Astrocyte of the hippocampus (primary cell): ENCODE results near the gene MS4A4E.
"Not testable (repeated sequence)": the region's sequence is repeated elsewhere in the genome, so short reads cannot be mapped to it uniquely, and the experiment has no call there.

ENCODE experiments used
- DNase-seq: peaks from one replicate; pipeline ENCODE4 v3.0.0; 2011; ENCODE audit warnings: low read depth, low spot score

Gene MS4A4E

DNA sequence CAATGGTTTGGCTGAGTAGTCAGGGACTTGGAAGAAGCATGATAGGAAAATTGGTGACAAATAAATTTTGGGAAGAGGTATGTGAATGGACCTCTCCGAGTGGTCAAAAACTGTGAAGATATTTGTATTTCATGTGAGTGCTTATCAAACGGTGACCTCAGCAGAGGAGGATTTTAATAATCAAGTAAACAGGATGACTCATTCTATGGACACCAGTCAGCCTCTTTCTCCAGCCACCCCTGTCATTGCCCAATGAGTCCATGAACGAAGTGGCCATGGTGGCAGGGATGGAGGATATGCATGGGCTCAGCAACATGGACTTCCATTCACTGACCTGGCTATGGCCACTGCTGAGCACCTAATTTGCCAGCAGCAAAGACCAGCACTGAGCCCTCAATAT lies 21.2 kb downstream of the MS4A4E start:
- no peak for DNase-seq

DNA sequence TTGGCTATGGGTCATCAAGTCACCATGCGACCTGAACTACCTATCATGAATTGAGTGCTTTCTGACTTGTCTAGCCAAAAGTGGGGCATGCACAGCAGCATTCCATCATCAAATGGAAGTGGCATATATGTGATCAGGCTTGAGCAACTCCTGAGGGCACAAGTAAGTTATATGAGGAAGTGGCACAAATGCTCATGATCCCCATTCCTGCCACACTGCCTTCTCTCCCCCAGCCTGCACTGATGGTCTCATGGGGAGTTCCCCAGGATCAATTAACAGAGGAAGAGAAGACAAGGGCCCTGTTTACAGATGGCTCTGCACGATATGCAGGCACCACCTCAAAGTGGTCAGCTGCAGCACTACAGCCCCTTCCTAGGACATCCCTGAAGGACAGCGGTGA lies 21.8 kb downstream of the MS4A4E start:
- DNase-seq, result no peak

DNA sequence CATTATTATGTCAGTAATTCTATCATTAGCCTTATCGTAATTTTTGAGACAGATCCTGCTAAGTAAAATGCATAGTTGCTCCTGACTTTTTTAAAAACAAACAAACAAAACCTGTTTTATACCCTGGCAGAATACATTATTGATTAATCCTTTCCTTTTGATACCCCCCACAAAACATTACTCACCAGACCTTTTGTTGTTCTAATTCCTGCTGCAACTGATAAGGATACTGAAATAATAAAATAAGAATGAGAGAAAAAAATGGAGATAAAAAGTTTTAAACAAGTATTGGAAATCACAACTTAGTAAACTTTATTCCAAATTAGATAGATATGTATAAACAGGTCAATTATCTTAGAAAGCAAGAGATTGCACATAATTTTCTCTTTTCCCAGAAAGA lies 28.6 kb downstream of the MS4A4E start:
- no peak for DNase-seq

DNA sequence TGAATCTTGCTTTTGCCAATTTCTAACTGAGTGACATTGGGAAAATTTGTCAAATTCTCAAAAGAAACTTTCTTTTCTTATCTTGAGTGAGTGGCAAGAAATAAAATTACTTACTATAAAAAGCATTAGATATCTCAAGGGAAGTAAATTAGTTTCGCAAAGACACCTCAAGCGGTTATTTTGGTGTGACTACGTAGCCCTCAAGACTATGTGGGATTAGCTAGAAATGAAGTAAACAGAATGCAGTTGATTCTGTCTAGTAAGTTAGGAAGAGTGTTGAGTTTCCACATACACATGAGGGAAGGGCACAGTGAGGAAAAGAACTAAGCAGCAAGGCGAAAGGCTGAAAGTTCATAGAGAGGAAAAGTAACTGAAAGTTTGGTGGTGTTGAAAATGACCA lies 31.7 kb downstream of the MS4A4E start:
- DNase-seq, result no peak

DNA sequence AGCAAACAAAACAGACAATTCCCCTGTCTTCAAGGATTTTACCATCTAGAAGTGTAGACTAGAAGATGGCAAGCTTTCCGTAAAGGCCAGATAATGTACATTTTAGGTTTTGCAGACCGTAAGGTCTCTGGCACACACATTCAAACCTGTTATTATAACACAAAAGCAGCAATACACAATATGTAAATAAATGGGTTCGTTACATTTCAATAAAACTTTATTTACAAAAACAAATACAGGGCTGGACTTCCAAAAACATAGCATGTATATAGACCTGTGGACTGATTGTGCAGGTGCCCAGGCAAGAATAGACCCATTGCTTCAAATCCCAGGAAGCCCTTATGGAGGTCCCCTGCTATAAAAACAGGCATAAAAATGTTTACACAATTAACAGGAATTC lies 33.0 kb downstream of the MS4A4E start:
- no peak for DNase-seq

DNA sequence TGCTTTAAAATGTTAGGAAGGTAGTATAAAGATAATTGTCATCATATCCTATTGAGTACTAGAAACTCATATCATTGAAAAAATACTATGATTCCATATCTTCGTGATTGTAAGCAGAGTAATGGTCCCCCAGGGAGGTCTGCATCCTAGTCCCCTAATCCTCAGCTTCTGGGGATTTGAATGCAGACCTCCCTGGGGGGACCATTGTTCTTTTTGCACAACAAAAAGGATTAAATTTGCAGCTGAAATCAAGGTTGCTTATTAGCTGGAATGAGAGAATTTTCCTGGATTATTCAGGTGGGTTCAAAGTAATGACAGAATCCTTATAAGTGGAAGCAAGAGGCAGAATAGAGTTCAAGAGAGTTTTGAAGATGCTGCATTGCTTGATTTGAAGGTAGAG lies 34.0 kb downstream of the MS4A4E start:
- DNase-seq, result no peak

DNA sequence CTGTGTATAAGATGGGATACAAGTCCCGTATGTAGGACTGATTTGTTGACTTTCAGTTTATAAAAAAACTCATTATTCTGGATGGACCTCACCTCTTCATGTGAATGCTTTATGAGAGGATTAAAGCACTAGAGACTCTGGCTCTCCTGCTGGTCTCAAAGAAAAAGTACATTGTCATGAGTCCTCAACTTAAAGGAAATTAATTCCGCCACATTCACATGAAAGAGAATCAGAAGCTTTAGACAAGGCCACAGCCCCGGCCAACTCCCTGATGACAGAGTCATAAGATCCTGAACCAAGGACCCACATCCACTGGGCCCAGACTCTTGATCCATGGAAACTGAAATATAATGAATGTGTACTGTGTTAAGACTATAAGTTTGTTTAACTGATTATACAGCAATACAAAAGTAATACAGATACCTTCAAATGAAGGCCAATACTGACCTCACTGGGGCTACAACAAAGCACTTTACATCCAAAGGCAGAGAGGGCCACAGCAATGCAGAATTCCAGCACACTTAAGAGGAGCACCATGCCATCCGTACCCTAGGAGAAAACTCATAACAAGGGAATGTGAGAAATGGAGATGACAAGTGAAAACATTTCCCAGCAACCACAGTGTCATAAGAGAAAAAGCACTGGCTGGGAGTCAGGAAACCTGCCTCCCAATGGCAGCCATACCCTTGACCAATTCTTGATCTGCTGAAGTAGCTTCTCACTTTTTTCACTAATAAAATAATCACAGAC lies 34.6 kb downstream of the MS4A4E start:
- peak; percentile 2 for DNase-seq

DNA sequence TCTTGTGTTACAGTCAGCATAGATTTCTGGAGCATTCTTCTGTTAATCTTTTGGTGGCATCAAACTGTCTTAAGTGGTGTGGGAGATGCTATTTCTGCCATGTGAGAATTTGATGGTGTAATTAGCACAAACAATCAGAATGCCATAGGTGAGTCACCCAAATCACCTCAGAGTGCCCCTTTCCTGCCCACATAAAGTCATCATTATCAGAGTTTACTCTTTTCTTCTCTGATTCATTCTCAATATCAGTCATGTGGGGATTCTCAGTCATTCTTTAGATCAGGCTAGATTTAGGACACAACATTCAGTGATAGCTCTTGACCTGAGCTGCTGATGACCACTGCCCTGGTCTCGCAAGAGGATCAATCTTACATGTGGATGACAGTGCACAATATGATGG lies 36.3 kb downstream of the MS4A4E start:
- DNase-seq, result no peak

DNA sequence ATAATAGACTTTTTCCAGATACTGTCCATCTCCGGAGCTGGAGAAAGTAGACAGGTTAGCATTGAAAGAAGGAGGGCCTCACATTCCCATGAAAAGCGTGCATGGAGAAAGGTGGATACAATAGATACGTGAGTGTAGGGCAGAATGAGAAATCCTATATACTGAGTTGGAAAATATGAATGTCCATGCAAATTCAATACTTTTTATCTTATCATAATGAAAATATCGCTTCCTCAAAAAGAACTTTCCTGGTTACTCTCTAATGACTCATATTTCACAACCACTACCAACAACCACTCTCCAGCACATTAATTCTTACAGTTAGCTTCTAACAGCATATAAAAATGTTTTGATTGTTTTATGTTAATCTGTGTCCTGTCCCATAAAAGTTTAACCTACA lies 38.0 kb downstream of the MS4A4E start:
- no peak for DNase-seq

DNA sequence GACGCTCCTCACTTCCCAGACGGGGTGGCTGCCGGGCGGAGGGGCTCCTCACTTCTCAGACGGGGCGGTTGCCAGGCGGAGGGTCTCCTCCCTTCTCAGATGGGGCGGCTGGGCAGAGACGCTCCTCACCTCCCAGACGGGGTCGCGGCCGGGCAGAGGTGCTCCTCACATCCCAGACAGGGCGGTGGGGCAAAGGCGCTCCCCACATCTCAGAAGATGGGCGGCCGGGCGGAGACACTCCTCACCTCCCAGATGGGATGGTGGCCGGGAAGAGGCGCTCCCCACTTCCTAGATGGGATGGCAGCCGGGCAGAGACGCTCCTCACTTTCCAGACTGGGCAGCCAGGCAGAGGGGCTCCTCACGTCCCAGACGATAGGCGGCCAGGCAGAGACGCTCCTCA lies 41.6 kb downstream of the MS4A4E start:
- DNase-seq, result not testable (repeated sequence)

DNA sequence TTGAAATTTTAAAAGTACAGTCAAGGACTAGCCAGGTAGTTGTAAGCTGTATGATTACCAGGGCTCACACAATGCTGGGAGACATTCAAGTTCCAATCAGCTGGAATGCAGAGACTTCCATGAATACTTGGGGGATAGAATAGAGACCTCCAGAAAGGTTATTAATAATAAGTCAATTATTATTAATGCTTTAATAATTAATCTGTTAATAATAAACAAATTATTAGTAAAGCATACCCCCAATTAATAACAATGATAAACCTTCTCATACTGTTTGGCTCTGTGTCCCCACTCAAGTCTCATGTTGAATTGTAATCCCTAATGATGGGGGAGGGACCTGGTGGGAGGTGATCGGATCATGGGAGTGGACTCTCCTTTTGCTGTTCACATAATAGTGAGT lies 45.5 kb downstream of the MS4A4E start:
- DNase-seq, result no peak

DNA sequence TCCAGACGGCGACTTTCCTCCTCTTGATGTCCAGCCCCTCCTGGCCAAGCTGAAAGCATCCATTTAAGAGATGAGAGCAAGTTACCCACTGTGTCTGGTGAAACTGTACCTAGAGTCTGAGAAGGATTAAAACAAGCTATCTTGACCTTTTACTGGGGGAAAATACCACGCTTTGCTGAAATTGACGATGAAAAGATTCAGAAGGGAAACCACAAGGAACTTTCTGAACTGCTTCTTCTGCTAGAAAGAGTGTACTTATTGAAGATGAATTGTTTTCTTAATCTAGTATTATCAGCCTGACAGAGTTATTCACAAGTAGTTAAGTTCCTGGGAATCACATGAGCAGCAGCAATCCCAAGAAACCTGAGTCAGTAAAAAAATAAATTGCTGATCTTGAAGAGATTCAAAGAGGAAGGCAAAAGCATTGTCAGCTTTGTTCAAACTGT lies 47.0 kb downstream of the MS4A4E start:
- no peak for DNase-seq

DNA sequence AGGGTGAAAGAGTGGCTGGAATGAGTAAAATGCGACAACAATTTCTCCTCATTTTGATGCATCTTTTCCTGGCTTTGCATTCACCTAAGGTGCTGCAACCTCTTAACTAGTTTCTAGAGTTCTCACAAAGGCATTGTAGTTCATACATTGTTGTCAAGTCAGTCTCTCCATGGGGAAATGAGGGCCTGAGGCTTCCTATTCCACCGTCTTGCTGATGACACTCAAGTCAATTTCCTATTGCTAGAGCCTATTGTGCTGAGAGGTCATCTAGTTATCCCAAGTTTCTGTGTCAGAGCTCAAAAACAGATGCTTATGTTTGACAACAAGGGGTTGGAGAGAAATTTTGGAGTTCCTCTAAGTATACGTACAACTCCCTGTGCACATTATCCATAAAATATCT lies 48.4 kb downstream of the MS4A4E start:
- no peak for DNase-seq

DNA sequence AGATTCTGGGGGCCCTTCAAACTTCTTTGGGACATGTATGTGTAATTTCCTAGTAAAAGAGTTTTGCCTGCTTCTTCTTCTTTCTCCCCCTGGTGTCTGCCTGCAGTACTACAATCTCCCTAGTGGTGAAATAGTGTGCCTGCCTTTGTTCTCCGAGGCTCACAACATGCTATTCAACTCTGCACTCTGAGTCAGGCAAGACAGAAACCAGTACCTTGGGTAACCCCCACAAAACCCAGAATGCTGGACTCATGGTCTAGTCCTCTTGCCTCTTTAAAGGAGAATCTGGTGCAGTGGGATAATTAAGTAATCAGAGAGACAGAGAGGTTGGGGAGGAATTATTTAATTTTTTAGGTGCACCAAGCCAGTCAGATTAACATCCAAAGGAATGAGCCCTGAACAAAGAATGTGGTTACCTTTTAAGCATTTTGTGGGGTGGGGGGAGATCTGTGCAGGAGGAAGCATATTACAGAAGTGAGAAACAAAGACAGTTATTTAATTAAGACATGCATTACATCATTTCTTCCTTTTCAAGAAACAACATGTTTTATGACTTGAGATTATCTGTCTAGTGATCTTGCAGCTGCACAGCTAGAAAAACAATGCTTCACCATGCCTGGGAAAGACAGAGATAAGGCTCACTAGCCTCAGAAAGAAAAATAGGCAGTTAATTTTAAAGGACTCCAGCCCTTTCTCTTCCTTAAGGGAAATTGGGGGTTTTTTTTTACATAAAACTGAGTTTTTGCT lies 49.1 kb downstream of the MS4A4E start:
- DNase-seq, result peak; percentile 56

DNA sequence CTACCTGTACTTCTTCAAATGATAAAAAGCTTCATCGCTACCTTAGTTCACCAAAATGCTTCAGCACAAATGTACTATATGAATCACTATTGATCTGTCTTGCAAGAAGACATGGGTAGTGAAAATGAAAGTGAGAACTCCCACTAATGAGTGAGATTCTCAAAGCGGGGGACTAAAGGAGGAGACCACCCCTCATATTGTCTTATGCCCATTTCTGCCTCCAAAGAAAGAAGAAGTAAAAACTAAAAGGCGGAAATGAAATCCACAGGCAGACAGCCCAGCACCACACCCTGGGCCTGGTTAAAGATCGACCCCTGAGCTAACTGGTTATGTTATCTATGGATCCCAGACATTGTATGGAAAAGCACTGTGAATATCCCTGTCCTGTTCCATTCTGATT lies 50.4 kb downstream of the MS4A4E start:
- not testable (repeated sequence) for DNase-seq

DNA sequence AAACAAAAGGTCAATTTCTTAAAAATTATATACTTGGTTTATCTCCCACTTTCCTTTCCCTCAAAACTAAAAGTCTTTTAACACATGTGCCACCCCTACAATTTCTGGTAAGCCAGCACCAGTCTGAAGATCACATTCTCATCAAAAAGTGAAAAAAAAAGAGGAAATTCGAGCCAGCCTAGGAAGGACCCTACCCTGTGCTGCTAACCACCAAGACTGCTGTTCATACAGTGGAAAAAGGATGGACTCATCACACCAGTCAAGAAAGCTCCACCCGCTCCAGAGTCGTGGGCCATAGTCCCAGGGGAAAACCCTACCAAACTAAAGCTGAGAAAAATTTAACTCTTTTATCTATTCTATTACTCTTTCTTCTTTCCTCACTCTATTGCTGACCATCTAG lies 54.5 kb downstream of the MS4A4E start:
- not testable (repeated sequence) for DNase-seq

DNA sequence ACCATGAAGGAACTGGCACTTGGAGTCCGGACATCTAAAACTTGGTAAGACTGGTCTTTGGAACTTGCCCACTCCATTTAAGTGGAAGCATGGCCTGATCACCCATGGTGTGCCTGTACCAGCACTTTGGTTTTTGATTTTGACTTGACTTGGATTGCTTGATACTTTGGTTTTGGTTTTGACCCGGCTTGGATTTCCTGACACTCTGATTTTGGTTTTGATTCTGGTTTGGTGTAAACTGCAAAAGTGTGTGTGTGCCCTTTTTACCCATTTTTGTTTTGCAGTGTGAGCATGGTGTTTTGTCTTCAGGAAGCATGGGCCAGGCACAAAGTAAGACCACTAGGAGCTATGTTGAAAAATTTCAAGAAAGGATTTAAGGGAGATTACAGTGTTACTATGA lies 56.8 kb downstream of the MS4A4E start:
- DNase-seq, result not testable (repeated sequence)

DNA sequence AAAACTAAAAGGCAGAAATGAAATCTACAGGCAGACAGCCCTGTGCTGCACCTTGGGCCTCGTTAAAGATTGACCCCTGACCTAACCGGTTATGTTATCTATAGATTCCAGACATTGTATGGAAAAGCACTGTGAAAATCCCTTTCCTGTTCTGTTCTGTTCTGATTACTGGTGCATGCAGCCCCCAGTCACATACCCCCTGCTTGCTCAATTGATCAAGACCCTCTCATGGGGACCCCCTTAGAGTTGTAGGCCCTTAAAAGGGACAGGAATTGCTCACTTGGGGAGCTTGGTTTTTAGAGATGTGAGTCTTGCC lies 57.5 kb downstream of the MS4A4E start:
- DNase-seq, result not testable (repeated sequence)

DNA sequence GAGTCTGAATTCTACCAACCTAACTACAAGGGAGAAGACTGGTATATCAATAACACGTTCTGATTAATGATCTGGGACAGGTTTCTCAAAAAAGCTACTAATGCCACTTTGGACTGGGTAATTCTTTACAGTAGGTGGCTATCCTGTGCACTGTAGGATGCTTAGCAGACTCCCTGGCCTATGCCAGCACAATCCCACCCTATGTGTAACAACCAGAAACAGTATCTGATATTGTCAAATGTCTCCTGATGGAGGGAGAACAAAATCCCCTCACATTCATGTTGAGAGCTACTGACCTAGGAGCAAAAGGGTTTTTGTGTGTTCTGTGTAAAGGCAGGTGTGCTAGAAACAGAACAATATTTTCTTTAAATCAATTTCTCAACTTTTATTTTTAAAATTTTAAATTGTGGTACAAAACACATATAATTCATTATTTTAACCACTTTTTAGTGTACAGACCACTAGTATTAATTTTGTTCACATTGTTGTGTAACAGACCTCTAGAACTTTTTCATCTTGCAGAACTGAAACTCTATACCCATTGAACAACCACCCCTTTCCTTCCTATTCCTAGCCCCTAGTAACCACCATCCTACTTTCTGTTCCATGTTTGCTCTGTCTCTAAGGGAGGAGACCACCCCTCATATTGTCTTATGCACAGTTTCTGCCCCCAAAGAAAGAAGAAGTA lies 58.0 kb downstream of the MS4A4E start:
- no peak for DNase-seq

DNA sequence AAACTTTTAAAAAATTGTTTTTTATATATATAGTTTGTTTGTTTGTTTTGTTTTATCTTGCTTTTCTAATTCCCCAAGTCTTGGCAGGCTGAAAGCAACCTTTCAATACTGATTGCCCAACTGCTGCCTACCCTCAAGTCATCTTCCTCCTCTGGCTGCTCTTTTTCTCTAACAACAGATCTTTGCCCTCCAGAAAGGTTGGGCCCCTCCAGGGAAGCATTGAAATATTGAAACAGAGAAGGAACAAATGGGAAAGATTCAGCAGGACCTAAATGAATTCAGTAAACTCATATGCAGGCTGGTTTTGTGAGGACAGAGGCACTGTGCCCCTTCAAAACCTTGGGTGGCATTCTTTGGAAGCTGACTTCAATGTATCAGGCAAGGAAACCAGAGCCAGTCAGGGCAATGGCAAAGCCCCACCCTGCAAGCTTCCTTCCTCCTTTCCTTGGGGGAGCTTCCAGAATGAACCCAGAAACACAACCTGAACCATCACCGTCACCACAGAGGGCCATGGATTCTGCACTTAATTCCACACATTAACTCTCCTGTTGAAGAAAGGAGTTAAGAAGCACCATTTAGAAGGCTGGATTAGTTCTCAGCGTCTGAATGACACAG lies 59.2 kb downstream of the MS4A4E start:
- DNase-seq, result no peak

DNA sequence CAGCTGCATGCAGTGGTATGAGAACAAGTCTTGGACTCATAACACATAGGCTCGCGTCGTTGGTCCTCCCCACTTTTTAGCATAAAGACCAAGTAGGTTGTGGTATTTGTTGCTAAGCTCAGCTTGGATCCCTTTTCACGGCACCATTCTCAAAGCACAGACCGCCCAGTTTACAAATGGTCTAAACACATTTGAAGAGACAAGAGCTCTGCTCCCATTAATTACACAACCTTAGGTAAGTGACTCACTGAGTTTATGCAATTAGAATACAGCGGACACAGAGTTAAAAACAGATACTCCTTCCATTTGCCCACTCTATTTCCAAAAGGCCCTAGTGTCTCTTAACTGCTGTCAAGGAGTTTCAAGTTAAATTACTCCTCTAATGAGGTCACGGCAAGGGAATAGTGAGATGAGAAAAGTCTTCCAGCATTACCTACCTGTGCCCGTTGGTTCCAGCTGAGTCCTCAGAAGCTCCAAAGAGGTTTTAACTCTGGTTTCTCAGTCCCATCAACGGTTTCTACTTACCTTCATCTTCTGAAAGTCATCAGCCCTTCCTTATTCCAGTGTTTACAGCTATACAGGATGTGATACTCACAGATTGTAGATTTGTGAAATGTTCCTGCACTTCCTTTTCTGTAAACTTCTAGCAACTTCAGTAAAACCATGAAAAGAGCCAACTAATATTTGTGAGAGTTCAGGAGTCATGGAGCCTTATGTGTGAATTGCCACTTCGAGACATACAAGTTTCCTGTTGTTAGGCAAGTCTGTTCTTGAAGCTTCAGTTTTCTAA lies 60.2 kb downstream of the MS4A4E start, which contains the start of gene MS4A6A:
Gene MS4A6A (minus strand): TSS at position 543 of the 790 bp plus-strand sequence. CDS start 1,356 bp downstream, outside the sequence.
- DNase-seq, result no peak
